Upper lobe of right lung (tissue), 1 donor: ENCODE measurements around the gene KRTAP12-3. TPM values are rescaled to one million over a fixed set of nuclear protein-coding genes. Genes with fewer than 3 reads are reported as not detected.
A peak's percentile ranks its signal among the peaks of the same experiment; 100 is the strongest.
"Not testable (repeated sequence)": the region's sequence is repeated elsewhere in the genome, so short reads cannot be mapped to it uniquely, and the experiment has no call there.

Source experiments
- ATAC-seq: fragments of 200-7000 bp; cut with Tn5 transposase; one replicate; pipeline ENCODE4 v1.9.1; 2020; ENCODE audit warnings: mild to moderate bottlenecking, moderate library complexity
- DNase-seq: peaks from one replicate; pipeline ENCODE4 v3.0.0-alpha.2; 2020
- H3K27ac ChIP-seq: fragments of 200-600 bp; one replicate; pipeline ENCODE4 v1.8.0; 2022
- H3K27me3 ChIP-seq: fragments of 200-600 bp; one replicate; pipeline ENCODE4 v1.8.0; 2022; ENCODE audit warnings: mild to moderate bottlenecking
- H3K36me3 ChIP-seq: fragments of 200-600 bp; one replicate; pipeline ENCODE4 v1.8.0; 2022
- H3K4me1 ChIP-seq: fragments of 200-600 bp; one replicate; pipeline ENCODE4 v1.8.0; 2022
- H3K4me3 ChIP-seq: fragments of 200-600 bp; one replicate; pipeline ENCODE4 v1.8.0; 2022; ENCODE audit warnings: mild to moderate bottlenecking
- H3K9me3 ChIP-seq: fragments of 200-600 bp; one replicate; pipeline ENCODE4 v1.8.0; 2022
- CTCF ChIP-seq: fragments of 200-600 bp; IDR thresholded peaks from one replicate; pipeline ENCODE4 v1.8.0; 2022; ENCODE audit warnings: antibody characterized with exemption
- intact Hi-C: fragments of 100-400 bp; cut with DNase I; formaldehyde crosslinking; loops from one replicate; pipeline ENCODE4 v1.11.0; 2022
- total RNA-seq: library from RNA; stranded (reverse); fragmentation: NEBNext Ultra II Directional; extraction: Animal tissue kit (Norgen Biotek cat#: 25700); gene quantifications from one replicate; pipeline ENCODE4 v1.2.1, GENCODE V29; 2021
- donor health status: DM: no; HTN: yes; CAD: no; lungs with severe emphysema.

The KRTAP12-3 gene
- total RNA-seq, 1 donor from 2014 or later: not detected

- no peak overlapping the region for H3K27ac ChIP-seq
- intact Hi-C loops: no loop called here
- H3K27me3 ChIP-seq: no peaks in the 10 kb centered on the region
- no peaks in the 10 kb centered on the region for H3K36me3 ChIP-seq
- no peak overlapping the region for H3K4me3 ChIP-seq
- ATAC-seq: peak; percentile 33
- H3K9me3 ChIP-seq: peaks cover 12% of the 10 kb centered on the region
- DNase-seq: no peak
- TF ChIP-seq CTCF: no peak
- no peaks in the 10 kb centered on the region for H3K4me1 ChIP-seq
Observed at GRCh38 chr21:44628707-44629391, 28.9 kb upstream of the KRTAP12-3 start.

GRCh38 chr21:44630440-44630839, 27.3 kb upstream of the KRTAP12-3 start:
- intact Hi-C loops: no loop called here
- H3K4me3 ChIP-seq: no peak overlapping the region
- no peak overlapping the region for H3K27ac ChIP-seq
- no peaks in the 10 kb centered on the region for H3K4me1 ChIP-seq
- TF ChIP-seq CTCF: no peak
- ATAC-seq: no peak
- H3K27me3 ChIP-seq: no peaks in the 10 kb centered on the region
- DNase-seq: no peak
- no peaks in the 10 kb centered on the region for H3K36me3 ChIP-seq
- peaks cover 8% of the 10 kb centered on the region for H3K9me3 ChIP-seq

- H3K4me3 ChIP-seq: no peak overlapping the region
- no peaks in the 10 kb centered on the region for H3K27me3 ChIP-seq
- H3K36me3 ChIP-seq: no peaks in the 10 kb centered on the region
- TF ChIP-seq CTCF: no peak
- ATAC-seq (no peak), DNase-seq (no peak)
- H3K27ac ChIP-seq: no peak overlapping the region
- no peaks in the 10 kb centered on the region for H3K4me1 ChIP-seq
- H3K9me3 ChIP-seq: peaks cover 8% of the 10 kb centered on the region
- intact Hi-C loops: no loop called here
Observed at GRCh38 chr21:44632067-44632466, 25.7 kb upstream of the KRTAP12-3 start.

- TF ChIP-seq CTCF: no peak
- intact Hi-C loops: no loop called here
- H3K9me3 ChIP-seq: peaks cover 2% of the 10 kb centered on the region
- peak; percentile 13 for ATAC-seq
- no peaks in the 10 kb centered on the region for H3K4me1 ChIP-seq
- no peak overlapping the region for H3K27ac ChIP-seq
- no peak overlapping the region for H3K4me3 ChIP-seq
- no peaks in the 10 kb centered on the region for H3K36me3 ChIP-seq
- H3K27me3 ChIP-seq: no peaks in the 10 kb centered on the region
- DNase-seq: no peak
Observed at GRCh38 chr21:44636209-44637017, 21.3 kb upstream of the KRTAP12-3 start.

GRCh38 chr21:44637018-44637850, 20.5 kb upstream of the KRTAP12-3 start, which contains the start of gene KRTAP10-10:
KRTAP10-10 (plus strand) TSS chr21:44637356; CDS start chr21:44637418, 62 bp downstream.
- Histone ChIP-seq H3K27me3 (no peaks in the 10 kb centered on the region), H3K36me3 (no peaks in the 10 kb centered on the region), H3K4me3 (no peak within 1 kb of the TSS), H3K4me1 (no peaks in the 10 kb centered on the region), H3K9me3 (no peaks in the 10 kb centered on the region), H3K27ac (no peak within 1 kb of the TSS)
- ATAC-seq (peak; percentile 21), DNase-seq (no peak)
- TF ChIP-seq CTCF: no peak
- intact Hi-C loops: no loop called here

GRCh38 chr21:44637851-44638348, 19.8 kb upstream of the KRTAP12-3 start:
- not testable (repeated sequence) for DNase-seq

GRCh38 chr21:44638506-44639330, 19.0 kb upstream of the KRTAP12-3 start:
- H3K27ac ChIP-seq, intact Hi-C loops, H3K27me3 ChIP-seq, H3K9me3 ChIP-seq, DNase-seq, H3K36me3 ChIP-seq, H3K4me1 ChIP-seq, H3K4me3 ChIP-seq: not testable (repeated sequence)
- peak; percentile 19 for ATAC-seq

More at GRCh38 chr21:44637851-44638348, 19.8 kb upstream of the KRTAP12-3 start:
- intact Hi-C loops, H3K9me3 ChIP-seq, H3K4me3 ChIP-seq, H3K36me3 ChIP-seq, H3K4me1 ChIP-seq, H3K27ac ChIP-seq, H3K27me3 ChIP-seq: not testable (repeated sequence)
- peak; percentile 8 for ATAC-seq
